Left cardiac atrium (tissue), 4 donors: Measurements from ENCODE around the gene ASCL2. TPM values are rescaled to one million over a fixed set of nuclear protein-coding genes. Genes with fewer than 3 reads are reported as not detected.

Source experiments
- ATAC-seq, 2 donors: fragments of 200-7000 bp; cut with Tn5 transposase; one replicate each; pipeline ENCODE4 v1.9.1; 2020; ENCODE audit warnings: mild to moderate bottlenecking in 2 of 2, moderate library complexity in 2 of 2
- DNase-seq: peaks from one replicate; pipeline ENCODE4 v3.0.0-alpha.2; 2020
- intact Hi-C, 2 donors: fragments of 100-400 bp; cut with DNase I; formaldehyde crosslinking; loops; one replicate each; pipeline versions ENCODE4 v1.14.1 to v1.15.1; 2022 to 2023
- total RNA-seq, 2 donors: library from RNA; stranded (reverse); fragmentation: NEBNext Ultra II Directional; extraction: Animal tissue kit (Norgen Biotek cat#: 25700); gene quantifications; one replicate each; pipeline ENCODE4 v1.2.1, GENCODE V29; 2021
- donor health status: DM: no; HTN: yes; CAD: no.
- donor health status: DM: no; HTN: yes; CAD: no; lungs with severe emphysema.
- donor health status: DM: yes; HTN: yes; CAD: no.
- donor health status: Dilated cardiomyopathy.

ASCL2 gene
- total RNA-seq, 2 donors from 2014 or later: 0.39 to 0.50 TPM

GRCh38 chr11:2266586-2267305 is 3.6 kb downstream of the ASCL2 start:
- ATAC-seq (no peak), DNase-seq (no peak)
- intact Hi-C loops: no loop called here

DNA sequence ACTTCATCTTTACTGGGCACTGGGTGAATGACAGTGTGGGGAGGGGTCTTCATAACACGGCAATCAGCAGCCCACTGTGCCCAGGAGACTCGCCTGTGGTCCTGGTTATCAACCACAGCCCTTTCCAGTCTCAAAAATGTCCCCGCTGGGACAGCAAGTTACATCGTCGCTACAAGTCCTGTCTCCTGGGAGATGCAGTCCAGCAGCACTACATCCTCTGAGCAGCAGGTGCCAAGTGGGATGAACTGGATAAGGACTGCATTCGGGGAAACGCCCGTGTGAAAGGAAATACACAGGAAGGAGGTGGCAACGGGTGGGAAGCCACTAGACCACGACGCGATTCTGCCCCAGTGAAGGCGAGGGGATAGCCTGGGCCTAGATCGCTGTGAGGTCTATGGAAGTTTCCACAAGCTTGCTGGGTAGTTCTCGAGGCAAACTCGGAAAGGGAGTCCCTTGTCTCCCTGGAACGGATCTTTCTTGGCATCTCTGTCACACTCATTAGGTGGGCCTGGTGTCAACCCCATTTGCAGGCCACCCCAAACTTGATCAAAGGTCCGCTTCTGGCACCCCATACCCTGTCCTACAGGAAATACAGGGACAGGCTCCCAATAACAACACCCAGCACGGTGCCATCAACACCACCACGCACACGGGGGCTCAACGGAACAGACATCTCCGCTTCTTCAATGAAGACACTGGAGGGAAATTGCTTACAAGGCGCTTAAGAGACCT is 4.4 kb downstream of the ASCL2 start:
- intact Hi-C loops: no loop called here
- DNase-seq (no peak), ATAC-seq (no peak)

DNA sequence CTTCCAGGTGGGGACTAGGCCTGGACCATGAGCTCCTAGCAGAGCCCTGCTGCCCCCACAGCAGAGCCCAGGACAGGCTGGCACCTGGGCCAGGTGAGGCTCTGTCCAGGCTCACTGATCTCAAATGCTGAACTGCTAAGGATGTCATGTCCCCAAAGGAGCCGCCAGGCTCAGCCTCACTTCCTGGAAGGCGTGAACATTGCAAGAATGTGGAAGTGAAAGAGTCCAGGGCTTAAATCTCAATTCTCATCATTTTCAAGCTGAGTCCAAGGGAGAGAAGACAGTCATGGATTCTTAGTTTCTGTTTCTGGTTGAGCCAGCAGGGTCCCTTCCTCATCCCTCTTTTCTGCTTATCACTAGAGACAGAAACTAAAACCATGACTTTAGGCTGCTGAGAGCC is 5.0 kb downstream of the ASCL2 start:
- DNase-seq (no peak), ATAC-seq (no peak)
- intact Hi-C loops: no loop called here

GRCh38 chr11:2264366-2265053 is 5.9 kb downstream of the ASCL2 start:
- no peak for ATAC-seq
- intact Hi-C loops: no loop called here
- DNase-seq: no peak

GRCh38 chr11:2263724-2264360 is 6.5 kb downstream of the ASCL2 start:
- intact Hi-C loops: no loop called here
- ATAC-seq (no peak), DNase-seq (no peak)

DNA sequence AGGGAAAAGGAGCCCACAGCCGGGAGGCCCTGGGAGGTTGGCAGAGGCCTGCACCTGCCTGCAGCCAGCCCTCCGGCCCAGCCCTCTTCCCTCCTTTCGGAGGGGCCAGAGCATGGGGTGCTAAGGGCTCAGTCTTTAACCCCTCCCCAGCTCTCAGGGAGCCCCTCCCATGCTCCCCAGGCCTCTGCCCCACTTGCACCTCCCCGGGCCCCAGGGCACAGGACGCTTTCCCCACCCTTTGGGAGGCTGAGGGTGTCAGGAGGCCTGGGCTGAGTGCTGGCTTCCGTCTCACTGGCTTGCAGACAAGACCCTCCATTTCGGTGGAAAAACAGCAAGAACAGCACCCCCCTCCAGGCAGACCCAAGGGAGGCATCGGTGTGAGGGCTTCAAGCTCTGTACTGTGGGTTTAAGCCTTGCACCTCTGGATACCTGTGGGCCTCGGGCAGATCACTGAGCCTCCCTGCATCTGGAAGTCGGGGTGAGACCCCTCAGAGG is 7.3 kb downstream of the ASCL2 start:
- no peak for DNase-seq
- no peak for ATAC-seq
- intact Hi-C loops: no loop called here

DNA sequence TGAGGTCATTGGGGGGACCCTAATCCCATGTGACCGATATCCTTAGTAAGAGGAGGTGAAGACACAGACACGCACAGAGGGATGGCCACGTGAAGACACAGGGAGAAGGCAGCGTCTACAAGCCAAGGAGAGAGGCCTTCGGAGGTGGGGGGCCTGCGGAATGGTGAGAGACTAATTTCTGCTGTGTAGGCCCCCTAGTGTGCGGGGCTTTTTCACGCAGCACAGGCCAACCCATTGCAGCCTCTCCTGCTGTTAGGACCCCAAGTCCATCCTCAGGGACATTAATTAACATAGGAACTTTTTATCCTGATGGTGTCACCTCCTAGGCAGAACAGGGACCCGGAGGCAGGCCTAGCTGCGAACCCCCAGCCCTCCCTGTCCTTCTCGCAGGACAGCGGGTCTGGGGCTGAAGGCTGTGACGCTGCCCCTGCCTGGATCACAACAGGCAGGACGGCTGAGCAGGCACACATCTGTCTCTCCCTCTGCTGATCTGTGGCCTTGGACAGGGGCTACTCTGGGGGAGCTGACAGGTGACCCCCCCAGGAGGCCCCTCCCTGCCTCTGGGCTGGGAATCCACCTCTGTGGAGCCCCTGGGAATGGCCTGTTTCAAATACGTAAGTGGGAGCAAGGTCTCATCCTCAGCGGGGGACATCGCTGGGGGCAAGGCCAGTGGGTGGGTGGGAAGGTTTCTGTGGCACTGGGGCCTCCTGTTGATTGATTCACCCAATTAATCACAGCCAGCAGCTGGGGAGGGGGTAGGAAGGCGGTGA is 7.9 kb downstream of the ASCL2 start:
- ATAC-seq (no peak), DNase-seq (peak; percentile 10)
- intact Hi-C loops: no loop called here

DNA sequence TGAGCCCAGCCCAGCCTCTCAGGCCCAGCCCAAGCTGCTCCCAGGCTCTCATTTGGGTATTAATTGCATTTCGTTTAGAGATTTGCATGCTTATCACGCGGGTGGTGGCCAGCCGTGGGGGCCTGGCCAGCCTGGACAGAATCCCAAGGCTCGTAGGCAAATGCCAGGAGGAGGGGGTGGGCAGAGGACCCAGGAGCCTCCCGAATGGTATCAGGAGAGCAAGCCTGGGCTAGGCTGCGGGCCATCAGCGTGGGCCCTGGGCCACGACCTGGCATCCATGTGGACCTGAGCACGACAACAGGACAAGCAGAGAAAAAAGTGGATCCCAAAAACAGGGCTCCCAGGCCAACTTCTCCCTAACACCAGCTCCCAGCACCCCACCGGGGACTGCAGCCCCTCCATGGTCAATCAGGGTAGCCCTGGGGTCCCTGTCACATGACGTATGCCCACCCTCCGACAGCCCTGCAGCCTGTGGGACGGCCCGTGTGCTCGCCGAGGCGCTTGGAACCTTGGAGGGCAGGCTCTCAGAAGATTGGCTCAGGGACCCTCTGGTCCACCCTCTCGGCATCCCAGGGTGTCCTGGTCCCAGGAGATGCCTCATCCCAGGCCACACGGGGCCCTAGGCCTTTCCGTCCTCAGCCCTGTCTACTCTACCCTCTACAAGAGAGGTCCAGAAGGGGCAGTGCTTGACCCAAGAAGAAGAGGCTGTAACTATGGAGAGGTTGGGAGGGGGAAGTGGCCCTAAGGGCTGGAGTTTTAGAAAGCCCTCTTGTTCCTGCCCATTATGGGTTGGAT is 8.8 kb downstream of the ASCL2 start:
- no peak for ATAC-seq
- intact Hi-C loops: no loop called here
- DNase-seq: no peak

DNA sequence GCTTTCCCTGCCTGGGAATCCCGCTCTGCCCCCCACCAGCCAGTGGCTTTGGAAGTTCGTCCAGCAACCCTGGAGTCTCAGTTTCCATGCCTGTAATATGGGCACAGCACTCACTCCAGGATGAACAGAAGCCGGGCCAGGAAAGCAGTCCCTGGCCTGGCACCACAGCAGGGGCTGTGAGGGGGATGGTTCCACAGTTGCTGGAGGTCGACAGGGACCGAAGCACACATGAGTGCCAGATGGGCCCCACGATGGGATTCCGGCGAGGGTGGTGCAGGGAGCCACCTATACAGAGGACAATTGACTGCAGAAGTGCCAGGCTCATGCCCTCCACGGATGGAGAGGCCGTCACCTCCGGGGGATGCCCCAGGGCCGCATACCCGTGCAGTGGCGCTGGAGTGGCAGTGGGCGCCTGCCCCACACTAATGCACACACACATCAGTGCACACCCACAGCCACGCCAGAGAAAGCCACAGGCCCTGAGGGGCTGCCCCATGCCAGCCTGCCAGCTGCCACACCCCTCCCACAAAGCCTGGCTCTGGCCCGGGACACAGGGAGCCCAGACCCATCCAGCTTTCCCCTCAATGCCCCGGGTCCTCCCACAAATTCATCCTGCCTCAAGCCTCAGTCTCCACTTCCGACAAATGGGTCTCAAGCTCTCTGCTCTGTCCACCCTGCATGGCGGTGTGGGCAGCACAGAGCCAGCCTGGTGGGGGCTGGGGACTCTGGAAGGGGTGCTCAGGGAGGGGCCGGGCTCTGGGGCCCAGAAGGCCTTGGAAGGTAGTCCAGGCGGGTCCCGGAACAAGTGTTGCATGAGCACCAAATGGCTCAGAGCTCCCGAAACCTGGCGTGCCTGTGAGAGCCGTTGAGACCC is 9.7 kb downstream of the ASCL2 start:
- DNase-seq (peak; percentile 16), ATAC-seq (no peak)
- intact Hi-C loops: no loop called here

- no peak for ATAC-seq
- DNase-seq: no peak
- intact Hi-C loops: no loop called here
These were observed 10.4 kb downstream of the ASCL2 start for GRCh38 chr11:2259897-2260451.

DNA sequence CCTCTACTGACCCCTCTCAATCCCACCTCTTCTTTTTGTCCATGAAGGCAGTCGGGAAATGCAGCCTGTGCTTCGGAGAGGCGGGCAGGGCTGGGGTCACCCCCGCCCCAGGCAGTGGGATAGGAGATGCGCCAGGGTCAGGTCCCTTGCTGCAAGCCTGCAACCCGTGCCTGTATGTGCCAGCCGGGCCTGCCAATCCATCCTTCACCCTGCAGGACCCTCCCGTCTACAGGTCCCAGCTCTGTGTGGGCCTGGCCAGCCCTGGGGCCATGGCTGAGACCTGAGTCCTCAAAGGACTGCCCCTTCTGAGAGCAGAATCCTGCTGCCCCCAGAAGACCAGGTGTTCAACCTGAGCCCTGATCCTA is 10.9 kb downstream of the ASCL2 start:
- no peak for ATAC-seq
- DNase-seq: no peak
- intact Hi-C loops: no loop called here

GRCh38 chr11:2258501-2259465 is 11.6 kb downstream of the ASCL2 start:
- ATAC-seq (no peak), DNase-seq (no peak)
- intact Hi-C loops: no loop called here

DNA sequence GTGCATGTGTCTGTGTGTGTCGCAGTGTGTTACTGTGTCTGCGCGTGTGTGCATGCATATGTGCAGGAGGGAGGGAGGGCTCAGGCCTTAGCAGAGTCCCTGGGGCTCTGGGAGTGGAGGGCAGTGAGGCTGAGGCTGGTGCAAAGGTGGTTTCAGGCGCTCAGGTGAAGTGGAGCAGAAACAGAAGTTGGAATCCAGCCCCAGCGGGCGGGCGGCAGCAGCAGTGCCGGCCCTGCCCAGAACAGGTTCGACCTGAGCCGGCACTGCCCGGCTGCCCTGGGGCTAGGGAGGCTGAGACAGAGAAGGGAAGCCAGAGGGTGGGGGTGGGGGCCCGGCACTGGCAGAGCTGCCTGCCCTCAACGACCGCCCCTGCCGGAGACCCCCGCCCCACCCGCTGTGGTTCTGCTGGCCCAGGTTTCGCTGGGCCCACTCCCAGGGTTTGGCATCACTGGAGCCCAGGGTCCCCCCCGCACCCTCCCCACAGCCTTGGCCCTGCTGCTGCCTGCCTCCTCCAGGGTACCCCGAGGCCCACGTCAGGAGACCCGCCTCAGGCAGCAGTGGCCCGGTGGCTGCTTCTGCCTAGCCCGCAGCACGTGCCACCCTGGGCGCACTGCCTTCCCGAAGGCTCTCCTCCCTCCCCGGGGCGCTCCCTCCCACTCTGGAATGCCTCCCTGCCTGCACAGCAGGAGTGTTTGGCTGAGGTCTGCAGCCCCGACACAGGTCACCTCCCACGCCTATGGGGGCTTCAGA is 13.3 kb downstream of the ASCL2 start:
- DNase-seq (no peak), ATAC-seq (no peak)
- intact Hi-C loops: no loop called here

GRCh38 chr11:2256293-2256913 is 14.0 kb downstream of the ASCL2 start:
- intact Hi-C loops: no loop called here
- DNase-seq (no peak), ATAC-seq (no peak)

GRCh38 chr11:2252018-2252417 is 18.4 kb downstream of the ASCL2 start:
- intact Hi-C loops: no loop called here
- ATAC-seq: no peak
- no peak for DNase-seq
